HG03097 (cell line): ENCODE measurements around the gene ZFHX3.

Source experiments
- ATAC-seq: cut with Tn5 transposase; IDR thresholded peaks from one replicate; pipeline ENCODE4 v1.9.1; 2021; ENCODE audit not compliant: unreplicated experiment, low FRiP score

Gene ZFHX3

DNA sequence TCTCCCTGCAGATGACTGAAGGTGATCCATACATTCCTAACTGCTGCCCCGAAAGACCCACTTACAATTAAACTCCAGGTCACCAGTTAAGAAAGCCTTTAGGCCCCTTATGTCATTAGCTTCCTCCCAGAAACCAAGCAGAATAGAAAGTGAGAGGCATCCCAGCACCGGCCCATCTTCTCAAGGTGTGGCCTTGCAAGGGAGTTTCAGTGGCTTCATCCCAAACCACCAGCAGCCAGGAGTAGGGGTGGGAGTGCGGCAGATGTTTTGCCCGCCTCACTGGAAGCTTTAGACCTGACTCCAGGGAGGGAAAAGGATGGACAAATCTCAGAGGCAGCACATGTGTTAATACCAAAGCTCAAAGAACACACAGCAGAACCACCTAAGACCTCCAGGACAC is 5.1 kb downstream of the ZFHX3 start:
- no peak for ATAC-seq

- no peak for ATAC-seq
These were observed 6.3 kb downstream of the ZFHX3 start for GRCh38 chr16:73041676-73042075.

DNA sequence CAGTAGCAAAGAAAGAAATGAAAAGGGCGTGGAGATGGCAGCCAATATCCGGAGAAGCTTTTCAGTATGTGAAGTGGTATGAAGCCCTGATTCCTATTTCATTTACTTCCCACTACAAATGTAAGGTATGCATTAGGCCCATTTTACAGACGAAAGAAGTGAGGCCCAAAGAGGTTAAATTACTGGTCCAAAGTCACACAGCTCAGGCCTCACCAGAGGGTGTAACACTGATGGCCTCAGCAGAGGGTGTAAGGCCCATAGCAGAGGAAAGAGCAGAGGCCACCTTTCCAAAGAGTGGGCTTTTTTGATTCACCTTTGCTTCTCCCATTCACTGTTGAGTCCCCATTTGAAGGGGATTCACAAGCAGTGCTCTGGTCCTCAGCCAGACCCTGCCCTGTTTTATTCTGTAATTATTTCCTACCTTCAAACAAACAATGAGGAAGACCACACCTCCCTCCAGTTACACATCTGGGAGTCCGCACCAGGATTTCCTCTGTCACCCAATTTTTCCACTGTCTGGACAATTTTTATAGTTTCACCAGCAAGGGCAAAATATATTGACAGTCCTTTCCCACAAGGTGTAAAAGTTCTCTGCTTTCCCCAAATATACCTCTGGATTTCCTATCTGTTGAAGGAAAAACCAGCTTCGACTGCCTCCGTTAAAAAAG is 7.1 kb downstream of the ZFHX3 start:
- ATAC-seq = no peak

DNA sequence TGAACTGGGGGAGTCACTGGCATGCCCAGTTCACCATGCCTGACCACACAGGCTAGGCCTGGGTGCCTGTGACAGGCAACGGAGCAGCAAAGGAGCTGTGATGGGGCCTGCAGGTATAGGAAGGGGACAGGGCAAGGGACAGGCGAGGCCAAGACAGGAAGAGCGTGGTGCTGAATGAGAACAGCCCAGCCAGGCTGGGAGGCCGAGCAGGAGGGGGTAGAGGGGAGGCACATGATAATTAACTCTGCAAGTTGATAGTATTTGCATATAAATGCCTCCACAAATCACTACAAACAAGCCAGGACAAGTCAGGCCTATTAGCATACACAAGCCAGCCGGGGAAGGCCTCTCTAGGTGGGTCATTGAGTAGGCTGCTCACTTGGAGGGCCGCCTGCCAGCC is 7.8 kb downstream of the ZFHX3 start:
- no peak for ATAC-seq

- ATAC-seq = no peak
These were observed 9.9 kb downstream of the ZFHX3 start for GRCh38 chr16:73037845-73038570.

GRCh38 chr16:73037331-73037745 is 10.6 kb downstream of the ZFHX3 start:
- ATAC-seq = peak; percentile 35

GRCh38 chr16:73036074-73036826 is 11.7 kb downstream of the ZFHX3 start:
- ATAC-seq = peak; percentile 67

- peak; percentile 43 for ATAC-seq
These were observed 13.6 kb downstream of the ZFHX3 start for GRCh38 chr16:73034374-73034773.

DNA sequence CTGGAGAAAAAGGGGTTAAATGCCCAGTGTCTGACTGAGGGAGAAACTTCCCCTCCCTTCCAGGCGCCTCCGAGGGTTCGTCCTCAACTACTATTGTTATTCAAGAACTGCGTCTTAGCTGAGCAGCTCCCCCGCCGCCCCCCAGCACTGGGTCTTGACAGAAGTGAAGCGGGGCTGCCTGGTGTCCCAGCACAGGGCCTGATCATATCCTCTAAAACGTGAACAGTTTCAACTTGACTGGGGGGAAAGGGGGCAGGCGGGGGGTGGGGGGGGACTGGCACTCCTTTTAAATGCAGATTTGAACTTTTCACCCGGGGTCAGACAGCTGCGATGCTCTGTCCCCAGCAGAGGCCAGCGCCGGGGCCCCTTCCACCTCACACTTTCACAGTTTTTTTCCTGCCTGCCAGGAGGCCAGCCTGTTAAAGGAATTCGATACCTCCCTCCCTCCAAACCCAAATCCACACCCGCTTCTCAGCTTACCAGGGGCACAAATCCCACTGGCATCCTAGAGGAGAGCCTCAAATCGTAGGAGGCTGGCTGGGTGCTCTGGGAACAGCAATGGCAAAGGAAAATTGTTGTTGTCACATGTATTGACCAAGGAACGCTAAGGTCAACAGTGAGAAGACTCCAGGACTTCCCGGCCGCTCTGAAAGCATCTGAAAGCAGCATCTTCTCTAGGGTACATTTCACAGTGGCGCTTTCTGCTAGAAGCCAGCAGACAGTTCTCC is 14.5 kb downstream of the ZFHX3 start:
- ATAC-seq = no peak

GRCh38 chr16:73032541-73033270 is 15.2 kb downstream of the ZFHX3 start:
- ATAC-seq = no peak

DNA sequence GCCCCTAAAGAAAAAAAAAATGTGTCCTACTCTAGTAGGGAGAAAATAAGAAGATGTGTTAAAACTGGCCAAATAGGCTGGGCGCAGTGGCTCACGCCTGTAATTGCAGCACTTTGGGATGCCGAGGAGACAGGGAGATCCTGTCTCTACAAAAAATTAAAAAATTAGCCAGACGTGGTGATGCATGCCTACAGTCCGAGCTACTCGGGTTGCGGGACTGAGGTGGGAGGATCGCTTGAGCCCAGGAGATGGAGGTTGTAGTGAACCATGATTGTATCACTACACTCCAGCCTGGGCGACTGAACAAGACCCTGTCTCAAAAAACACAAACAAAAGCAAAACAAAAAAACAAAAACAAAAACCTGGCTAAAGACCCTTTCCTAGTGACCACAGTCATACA is 15.9 kb downstream of the ZFHX3 start:
- ATAC-seq = no peak

- no peak for ATAC-seq
These were observed 16.6 kb downstream of the ZFHX3 start for GRCh38 chr16:73031155-73031866.

DNA sequence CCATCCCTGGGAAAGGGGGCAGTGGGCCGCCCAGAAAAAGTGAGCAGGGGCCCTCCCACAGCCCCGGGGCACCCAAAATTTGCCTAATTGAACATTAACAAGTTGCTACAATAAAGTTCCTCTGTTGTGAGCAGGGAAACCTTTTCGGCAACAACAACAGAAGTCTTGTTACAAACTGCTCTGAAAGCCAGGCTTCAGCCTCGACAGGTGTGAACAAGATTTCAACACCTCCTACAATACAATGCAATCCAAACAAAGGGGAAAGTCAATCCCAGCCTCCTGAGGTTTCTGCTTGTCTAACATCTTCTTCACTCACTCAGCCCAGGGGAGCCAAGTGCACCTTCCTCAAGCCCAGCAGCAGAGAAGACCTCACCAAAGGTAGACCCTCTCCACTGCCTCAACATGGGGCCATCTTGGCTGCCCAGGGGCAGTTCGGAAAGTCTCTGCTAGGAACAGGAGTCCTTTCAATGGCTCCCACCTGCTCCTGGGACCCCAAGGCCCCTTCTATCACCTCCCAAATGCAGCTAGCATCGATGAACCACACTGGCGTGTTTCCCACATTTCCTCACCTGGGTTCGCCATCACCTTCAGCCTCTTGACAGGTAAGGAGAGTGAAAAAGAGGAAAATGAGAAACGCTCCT is 19.1 kb downstream of the ZFHX3 start:
- no peak for ATAC-seq

DNA sequence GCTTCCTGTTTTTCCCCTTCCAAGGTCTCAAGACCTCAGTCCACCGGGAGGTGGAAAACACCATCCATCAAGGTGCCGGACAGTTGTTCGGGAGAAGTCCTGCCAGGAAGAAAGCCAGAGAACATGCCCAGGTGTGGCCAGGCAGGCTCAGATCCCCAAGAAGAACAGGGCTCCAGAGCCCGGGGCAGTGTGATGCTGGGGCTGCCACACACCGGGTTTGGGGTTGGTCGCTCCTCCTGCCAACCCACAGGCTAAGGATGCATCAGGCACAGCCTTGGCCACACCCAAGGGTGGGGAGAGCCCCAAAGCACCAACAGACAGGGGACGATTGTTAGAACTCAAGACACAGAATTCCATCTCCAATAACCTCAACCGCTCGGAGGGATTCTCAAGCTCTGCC is 19.7 kb downstream of the ZFHX3 start:
- no peak for ATAC-seq

- no peak for ATAC-seq
These were observed 20.2 kb downstream of the ZFHX3 start for GRCh38 chr16:73027685-73028111.

DNA sequence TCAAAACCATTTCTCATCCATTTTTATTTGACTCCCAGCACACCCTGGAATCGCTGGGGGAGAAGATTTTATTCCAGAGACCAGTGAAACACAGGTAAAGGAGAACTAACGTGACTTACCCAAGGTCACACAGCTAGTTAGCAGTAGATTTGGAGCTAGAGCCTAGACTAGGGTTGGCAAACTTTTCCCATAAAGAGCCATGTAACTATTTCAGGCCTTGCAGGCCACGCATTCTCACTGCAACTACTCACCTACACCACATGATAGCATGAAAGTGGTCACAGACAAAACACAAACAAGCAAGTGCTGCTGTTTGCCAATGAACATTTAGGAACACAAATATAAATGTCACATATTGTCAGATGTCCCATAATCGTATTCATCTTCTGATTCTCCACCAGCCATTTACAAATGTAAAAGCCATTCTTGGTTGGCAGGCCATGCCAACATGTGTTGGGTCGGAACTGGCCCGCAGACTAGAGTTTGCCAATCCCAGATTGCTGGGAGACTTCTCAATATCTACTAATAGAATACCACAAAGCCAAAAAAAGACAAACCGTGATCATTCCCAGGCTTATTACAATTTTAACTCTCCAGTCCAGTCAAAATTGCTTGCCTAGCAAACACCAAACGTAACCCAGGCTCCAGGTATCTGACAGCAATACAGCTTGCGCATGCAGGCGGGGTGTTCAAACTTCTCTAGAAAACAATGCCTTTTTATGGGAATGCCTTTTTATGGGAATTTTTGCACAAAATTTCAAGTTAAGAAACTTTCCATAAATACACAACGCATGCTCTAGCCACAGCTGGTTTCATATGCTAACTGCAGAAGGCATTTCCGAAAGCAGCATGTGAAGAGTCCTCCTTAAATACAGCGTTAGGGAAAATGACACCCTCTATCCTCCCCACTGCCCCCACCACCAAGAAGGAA is 20.9 kb downstream of the ZFHX3 start:
- ATAC-seq = no peak

GRCh38 chr16:73025856-73026210 is 22.1 kb downstream of the ZFHX3 start:
- no peak for ATAC-seq

GRCh38 chr16:73025151-73025855 is 22.6 kb downstream of the ZFHX3 start:
- no peak for ATAC-seq
